ENCODE data around the gene PSG2. TPM values are rescaled to one million over a fixed set of nuclear protein-coding genes. Genes with fewer than 3 reads are reported as not detected.
A peak's percentile ranks its signal among the peaks of the same experiment; 100 is the strongest.
"Not testable (repeated sequence)": the region's sequence is repeated elsewhere in the genome, so short reads cannot be mapped to it uniquely, and the experiment has no call there.

The PSG2 gene
- total RNA-seq, 5 donors from 2014 or later (not counting 1 experiment from before 2014, with no cell fraction given) = not detected

GRCh38 chr19:43084196-43084832 lies 1.8 kb upstream of the PSG2 start:
- H3K9me3 ChIP-seq; CTCF ChIA-PET; H3K27ac Mint-ChIP-seq; ATAC-seq (replicated peaks in 1 of 4); H3K36me3 ChIP-seq (ENCODE audit: control insufficient read depth in 2 of 2, extremely low read depth in 1 of 2, insufficient read depth in 1 of 2, low read length in 1 of 2); POLR2A ChIA-PET; H3K27ac ChIP-seq (ENCODE audit: low read length); H3K4me1 Mint-ChIP-seq; H3K4me1 ChIP-seq (ENCODE audit: control insufficient read depth in 1 of 2, extremely low read depth in 1 of 2, insufficient read depth in 2 of 2, low read length in 2 of 2); H3K9me3 Mint-ChIP-seq; H3K36me3 Mint-ChIP-seq; H3K27me3 ChIP-seq (replicated peaks in 1 of 2; ENCODE audit: control insufficient read depth in 2 of 2, extremely low read depth in 1 of 2, insufficient read depth in 2 of 2, low read length in 1 of 2); H3K4me3 ChIP-seq (ENCODE audit: control insufficient read depth in 1 of 2, extremely low read depth in 1 of 2, low read length in 1 of 2); H3K4me3 Mint-ChIP-seq: not testable (repeated sequence)
- 57% methylated on average over 3 of the region's 12 CpGs for WGBS (ENCODE audit: insufficient coverage)
- peak in 4 of 35 experiments; percentile 3 to 27 (median 6) for DNase-seq
- H3K27me3 Mint-ChIP-seq = peaks cover 29 to 43% of the 10 kb centered on the region in 2 donors

GRCh38 chr19:43083721-43084120 lies 1.2 kb upstream of the PSG2 start:
- H3K36me3 Mint-ChIP-seq = not testable (repeated sequence)
- WGBS (ENCODE audit: insufficient coverage) = 91% methylated on average over 9 of the region's 9 CpGs

GRCh38 chr19:43078311-43078710 lies 4.2 kb downstream of the PSG2 start:
- H3K27me3 Mint-ChIP-seq = peaks cover 6 to 8% of the 10 kb centered on the region in 2 donors
- CTCF ChIA-PET = no interaction called here
- no peaks in the 10 kb centered on the region for H3K4me1 Mint-ChIP-seq
- H3K36me3 ChIP-seq (ENCODE audit: control insufficient read depth in 2 of 2, extremely low read depth in 1 of 2, insufficient read depth in 1 of 2, low read length in 1 of 2) = no peaks in the 10 kb centered on the region
- H3K9me3 Mint-ChIP-seq = no peaks in the 10 kb centered on the region
- no peak overlapping the region for H3K27ac Mint-ChIP-seq
- no peak overlapping the region for H3K4me3 Mint-ChIP-seq
- H3K27me3 ChIP-seq (replicated peaks in 1 of 2; ENCODE audit: control insufficient read depth in 2 of 2, extremely low read depth in 1 of 2, insufficient read depth in 2 of 2, low read length in 1 of 2) = peaks cover 0 to 2% of the 10 kb centered on the region in 2 experiments
- no peak for DNase-seq
- ATAC-seq (replicated peaks in 1 of 4) = no peak
- no peaks in the 10 kb centered on the region for H3K4me1 ChIP-seq (ENCODE audit: control insufficient read depth in 1 of 2, extremely low read depth in 1 of 2, insufficient read depth in 2 of 2, low read length in 2 of 2)
- no peaks in the 10 kb centered on the region for H3K36me3 Mint-ChIP-seq
- no peaks in the 10 kb centered on the region for H3K9me3 ChIP-seq
- POLR2A ChIA-PET = no interaction called here
- H3K27ac ChIP-seq (ENCODE audit: low read length) = no peak overlapping the region
- WGBS (ENCODE audit: insufficient coverage) = no CpG with 5 or more reads among the region's 4 CpGs
- no peak overlapping the region for H3K4me3 ChIP-seq (ENCODE audit: control insufficient read depth in 1 of 2, extremely low read depth in 1 of 2, low read length in 1 of 2)

More at GRCh38 chr19:43083721-43084120, 1.2 kb upstream of the PSG2 start:
- H3K4me3 ChIP-seq (ENCODE audit: control insufficient read depth in 1 of 2, extremely low read depth in 1 of 2, low read length in 1 of 2); H3K9me3 Mint-ChIP-seq; POLR2A ChIA-PET; H3K9me3 ChIP-seq; H3K27me3 ChIP-seq (replicated peaks in 1 of 2; ENCODE audit: control insufficient read depth in 2 of 2, extremely low read depth in 1 of 2, insufficient read depth in 2 of 2, low read length in 1 of 2); H3K36me3 ChIP-seq (ENCODE audit: control insufficient read depth in 2 of 2, extremely low read depth in 1 of 2, insufficient read depth in 1 of 2, low read length in 1 of 2); CTCF ChIA-PET; H3K27ac ChIP-seq (ENCODE audit: low read length); H3K4me1 ChIP-seq (ENCODE audit: control insufficient read depth in 1 of 2, extremely low read depth in 1 of 2, insufficient read depth in 2 of 2, low read length in 2 of 2); H3K4me1 Mint-ChIP-seq; ATAC-seq (replicated peaks in 1 of 4); H3K4me3 Mint-ChIP-seq; H3K27ac Mint-ChIP-seq; DNase-seq: not testable (repeated sequence)
- peaks cover 29 to 39% of the 10 kb centered on the region in 2 donors for H3K27me3 Mint-ChIP-seq

DNA sequence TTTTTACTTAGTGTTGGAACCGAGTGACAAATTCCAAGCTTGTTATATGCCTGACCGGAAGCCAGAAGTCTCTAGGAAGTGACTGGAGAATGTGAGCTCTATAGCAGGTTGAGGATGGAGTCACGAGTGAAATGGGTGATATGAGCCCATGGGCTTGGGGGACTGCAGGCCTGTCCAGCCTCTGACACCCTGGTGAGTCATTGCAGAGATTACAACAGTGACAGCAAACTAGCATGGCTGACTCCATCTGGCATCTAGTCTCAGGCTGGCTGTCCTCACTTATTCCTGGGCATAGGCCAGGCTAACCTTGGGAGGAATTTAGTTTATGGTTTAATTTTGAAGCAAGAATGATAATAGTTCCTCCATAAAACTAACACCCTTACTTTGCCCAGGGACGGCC lies 4.6 kb downstream of the PSG2 start:
- H3K4me3 Mint-ChIP-seq; H3K9me3 ChIP-seq; H3K27me3 ChIP-seq (replicated peaks in 1 of 2; ENCODE audit: control insufficient read depth in 2 of 2, extremely low read depth in 1 of 2, insufficient read depth in 2 of 2, low read length in 1 of 2); H3K4me1 ChIP-seq (ENCODE audit: control insufficient read depth in 1 of 2, extremely low read depth in 1 of 2, insufficient read depth in 2 of 2, low read length in 2 of 2); H3K36me3 ChIP-seq (ENCODE audit: control insufficient read depth in 2 of 2, extremely low read depth in 1 of 2, insufficient read depth in 1 of 2, low read length in 1 of 2); ATAC-seq (replicated peaks in 1 of 4); H3K27ac Mint-ChIP-seq; POLR2A ChIA-PET; H3K27ac ChIP-seq (ENCODE audit: low read length); H3K36me3 Mint-ChIP-seq; H3K9me3 Mint-ChIP-seq; H3K4me3 ChIP-seq (ENCODE audit: control insufficient read depth in 1 of 2, extremely low read depth in 1 of 2, low read length in 1 of 2); H3K4me1 Mint-ChIP-seq; CTCF ChIA-PET; DNase-seq; H3K27me3 Mint-ChIP-seq: not testable (repeated sequence)
- 64% methylated on average over 2 of the region's 4 CpGs for WGBS (ENCODE audit: insufficient coverage)

DNA sequence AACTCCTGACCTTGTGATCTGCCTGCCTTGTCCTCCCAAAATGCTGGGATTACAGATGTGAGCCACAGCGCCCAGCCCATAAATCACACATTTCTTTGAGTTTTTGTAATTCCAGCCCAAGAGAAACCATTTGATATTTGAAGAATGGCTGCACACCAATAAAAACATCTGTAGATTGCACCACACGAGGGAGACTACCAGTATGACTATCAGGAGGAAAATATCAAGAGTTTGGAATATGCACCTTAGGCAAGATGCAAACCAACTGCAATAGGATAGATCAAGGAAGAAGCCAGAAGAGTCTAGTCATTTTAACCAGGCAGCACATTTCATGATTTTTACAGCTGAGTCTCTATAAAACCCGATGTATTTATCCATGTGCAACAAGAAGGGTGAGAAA lies 20.1 kb downstream of the PSG2 start:
- DNase-seq; H3K36me3 ChIP-seq (ENCODE audit: control insufficient read depth in 2 of 2, extremely low read depth in 1 of 2, insufficient read depth in 1 of 2, low read length in 1 of 2); H3K9me3 Mint-ChIP-seq; H3K9me3 ChIP-seq; POLR2A ChIA-PET; H3K27ac Mint-ChIP-seq; H3K27ac ChIP-seq (ENCODE audit: low read length); CTCF ChIA-PET; H3K27me3 ChIP-seq (replicated peaks in 1 of 2; ENCODE audit: control insufficient read depth in 2 of 2, extremely low read depth in 1 of 2, insufficient read depth in 2 of 2, low read length in 1 of 2); H3K36me3 Mint-ChIP-seq; H3K4me1 ChIP-seq (ENCODE audit: control insufficient read depth in 1 of 2, extremely low read depth in 1 of 2, insufficient read depth in 2 of 2, low read length in 2 of 2); H3K4me3 ChIP-seq (ENCODE audit: control insufficient read depth in 1 of 2, extremely low read depth in 1 of 2, low read length in 1 of 2); H3K4me1 Mint-ChIP-seq; ATAC-seq (replicated peaks in 1 of 4); H3K4me3 Mint-ChIP-seq: not testable (repeated sequence)
- H3K27me3 Mint-ChIP-seq = peaks cover 38% of the 10 kb centered on the region in 2 donors
- no CpG with 5 or more reads among the region's 3 CpGs for WGBS (ENCODE audit: insufficient coverage)

DNA sequence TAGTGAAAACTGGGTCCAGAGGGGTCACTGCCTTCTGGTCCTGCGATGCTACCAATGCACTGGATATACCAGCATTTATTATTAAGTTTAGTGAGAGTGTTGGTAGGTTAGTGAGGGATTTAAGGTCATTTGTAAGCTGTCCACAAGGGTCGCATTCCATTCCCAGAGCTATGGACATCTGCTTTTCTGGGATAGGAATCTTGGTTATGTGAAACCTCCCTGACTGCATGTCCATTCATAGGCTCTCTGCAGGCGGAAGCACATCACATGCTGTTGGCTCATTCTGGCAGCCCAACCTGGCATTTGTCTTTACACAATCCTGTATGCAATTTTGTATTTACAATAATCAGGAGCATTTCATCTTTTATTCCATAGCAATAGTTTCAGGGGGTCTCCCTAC lies 21.2 kb downstream of the PSG2 start:
- CTCF ChIA-PET; H3K4me1 ChIP-seq (ENCODE audit: control insufficient read depth in 1 of 2, extremely low read depth in 1 of 2, insufficient read depth in 2 of 2, low read length in 2 of 2); H3K27me3 ChIP-seq (replicated peaks in 1 of 2; ENCODE audit: control insufficient read depth in 2 of 2, extremely low read depth in 1 of 2, insufficient read depth in 2 of 2, low read length in 1 of 2); H3K4me3 ChIP-seq (ENCODE audit: control insufficient read depth in 1 of 2, extremely low read depth in 1 of 2, low read length in 1 of 2); H3K4me1 Mint-ChIP-seq; H3K27ac Mint-ChIP-seq; H3K9me3 Mint-ChIP-seq; H3K9me3 ChIP-seq; H3K4me3 Mint-ChIP-seq; H3K36me3 Mint-ChIP-seq; POLR2A ChIA-PET; H3K27ac ChIP-seq (ENCODE audit: low read length); H3K36me3 ChIP-seq (ENCODE audit: control insufficient read depth in 2 of 2, extremely low read depth in 1 of 2, insufficient read depth in 1 of 2, low read length in 1 of 2); DNase-seq; ATAC-seq (replicated peaks in 1 of 4): not testable (repeated sequence)
- no CpG with 5 or more reads among the region's 3 CpGs for WGBS (ENCODE audit: insufficient coverage)
- peaks cover 29 to 35% of the 10 kb centered on the region in 2 donors for H3K27me3 Mint-ChIP-seq

DNA sequence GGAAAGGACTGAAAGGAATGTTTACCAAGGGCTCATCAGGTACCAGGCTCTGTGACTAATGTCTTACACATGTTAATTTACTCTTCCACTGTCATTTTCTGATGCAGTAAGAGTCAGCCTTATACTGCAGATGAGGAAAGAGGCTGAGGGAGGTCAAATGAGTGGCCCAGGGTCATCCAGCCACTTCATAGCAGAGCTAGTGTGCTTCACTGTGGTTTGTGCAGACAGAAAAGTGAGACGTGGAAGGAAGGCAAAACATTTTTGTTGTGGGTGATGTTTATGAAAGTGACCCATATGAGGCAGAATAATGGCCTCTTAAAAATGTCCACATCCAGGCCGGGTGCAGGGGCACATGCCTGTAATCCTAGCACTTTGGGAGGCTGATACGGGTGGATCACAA lies 22.2 kb downstream of the PSG2 start:
- H3K27ac ChIP-seq (ENCODE audit: low read length); CTCF ChIA-PET; H3K4me3 Mint-ChIP-seq; H3K4me1 ChIP-seq (ENCODE audit: control insufficient read depth in 1 of 2, extremely low read depth in 1 of 2, insufficient read depth in 2 of 2, low read length in 2 of 2); H3K27ac Mint-ChIP-seq; H3K9me3 ChIP-seq; H3K36me3 ChIP-seq (ENCODE audit: control insufficient read depth in 2 of 2, extremely low read depth in 1 of 2, insufficient read depth in 1 of 2, low read length in 1 of 2); ATAC-seq (replicated peaks in 1 of 4); POLR2A ChIA-PET; H3K4me3 ChIP-seq (ENCODE audit: control insufficient read depth in 1 of 2, extremely low read depth in 1 of 2, low read length in 1 of 2); H3K4me1 Mint-ChIP-seq; H3K27me3 ChIP-seq (replicated peaks in 1 of 2; ENCODE audit: control insufficient read depth in 2 of 2, extremely low read depth in 1 of 2, insufficient read depth in 2 of 2, low read length in 1 of 2); H3K36me3 Mint-ChIP-seq; DNase-seq: not testable (repeated sequence)
- Mint-ChIP-seq H3K9me3 (peaks cover 12 to 16% (median 14%) of the 10 kb centered on the region in 3 donors), H3K27me3 (peaks cover 21 to 26% of the 10 kb centered on the region in 2 donors)
- 55% methylated on average over 2 of the region's 3 CpGs for WGBS (ENCODE audit: insufficient coverage)
